Measurements from ENCODE around the gene DUOX1. TPM values are rescaled to one million over a fixed set of nuclear protein-coding genes. Genes with fewer than 3 reads are reported as not detected.
A peak's percentile ranks its signal among the peaks of the same experiment; 100 is the strongest.
"Not testable (repeated sequence)": the region's sequence is repeated elsewhere in the genome, so short reads cannot be mapped to it uniquely, and the experiment has no call there.

Gene DUOX1
- total RNA-seq, 2 donors from 2014 or later: 0.06 to 0.42 TPM

- H3K36me3 Mint-ChIP-seq (ENCODE audit: low read depth): no peaks in the 10 kb centered on the region
- H3K27me3 Mint-ChIP-seq: no peaks in the 10 kb centered on the region
- ATAC-seq (replicated peaks): no peak
- no peaks in the 10 kb centered on the region for H3K4me1 Mint-ChIP-seq
- H3K27ac Mint-ChIP-seq: no peak overlapping the region
- no peak overlapping the region for H3K4me3 Mint-ChIP-seq
- no peaks in the 10 kb centered on the region for H3K9me3 Mint-ChIP-seq
Observed at GRCh38 chr15:45097466-45097865, 32.3 kb upstream of the DUOX1 start.

- Mint-ChIP-seq H3K4me1 (no peaks in the 10 kb centered on the region), H3K9me3 (no peaks in the 10 kb centered on the region), H3K36me3 (ENCODE audit: low read depth) (no peaks in the 10 kb centered on the region), H3K27me3 (peaks cover 8% of the 10 kb centered on the region), H3K4me3 (no peak overlapping the region), H3K27ac (no peak overlapping the region)
- no peak for ATAC-seq (replicated peaks)
Observed at GRCh38 chr15:45099549-45100165, 30.1 kb upstream of the DUOX1 start.

GRCh38 chr15:45100884-45101625, 28.7 kb upstream of the DUOX1 start:
- Mint-ChIP-seq H3K36me3 (ENCODE audit: low read depth) (no peaks in the 10 kb centered on the region), H3K27me3 (peaks cover 8% of the 10 kb centered on the region), H3K4me3 (no peak overlapping the region), H3K4me1 (no peaks in the 10 kb centered on the region), H3K9me3 (no peaks in the 10 kb centered on the region), H3K27ac (no peak overlapping the region)
- no peak for ATAC-seq (replicated peaks)

- H3K4me1 Mint-ChIP-seq: no peaks in the 10 kb centered on the region
- H3K9me3 Mint-ChIP-seq: no peaks in the 10 kb centered on the region
- no peak for ATAC-seq (replicated peaks)
- peaks cover 11% of the 10 kb centered on the region for H3K27me3 Mint-ChIP-seq
- no peaks in the 10 kb centered on the region for H3K36me3 Mint-ChIP-seq (ENCODE audit: low read depth)
- H3K27ac Mint-ChIP-seq: no peak overlapping the region
- no peak overlapping the region for H3K4me3 Mint-ChIP-seq
Observed at GRCh38 chr15:45101749-45102148, 28.0 kb upstream of the DUOX1 start.

- no peak for ATAC-seq (replicated peaks)
- Mint-ChIP-seq H3K27me3 (peaks cover 14% of the 10 kb centered on the region), H3K36me3 (ENCODE audit: low read depth) (no peaks in the 10 kb centered on the region)
Observed at GRCh38 chr15:45102226-45102625, 27.6 kb upstream of the DUOX1 start.

GRCh38 chr15:45104170-45104569, 25.6 kb upstream of the DUOX1 start:
- not testable (repeated sequence) for H3K36me3 Mint-ChIP-seq (ENCODE audit: low read depth); H3K9me3 Mint-ChIP-seq; H3K4me3 Mint-ChIP-seq; ATAC-seq (replicated peaks); H3K4me1 Mint-ChIP-seq; H3K27ac Mint-ChIP-seq
- peaks cover 20% of the 10 kb centered on the region for H3K27me3 Mint-ChIP-seq

More at GRCh38 chr15:45102226-45102625, 27.6 kb upstream of the DUOX1 start:
- Mint-ChIP-seq H3K27ac (no peak overlapping the region), H3K4me3 (no peak overlapping the region), H3K9me3 (no peaks in the 10 kb centered on the region), H3K4me1 (no peaks in the 10 kb centered on the region)

- Mint-ChIP-seq H3K4me1 (no peaks in the 10 kb centered on the region), H3K27me3 (peaks cover 33% of the 10 kb centered on the region), H3K36me3 (ENCODE audit: low read depth) (no peaks in the 10 kb centered on the region), H3K4me3 (no peak overlapping the region), H3K9me3 (no peaks in the 10 kb centered on the region), H3K27ac (no peak overlapping the region)
- ATAC-seq (replicated peaks): no peak
Observed at GRCh38 chr15:45105586-45105985, 24.2 kb upstream of the DUOX1 start.

- no peak overlapping the region for H3K27ac Mint-ChIP-seq
- no peaks in the 10 kb centered on the region for H3K36me3 Mint-ChIP-seq (ENCODE audit: low read depth)
- H3K4me1 Mint-ChIP-seq: no peaks in the 10 kb centered on the region
- no peaks in the 10 kb centered on the region for H3K9me3 Mint-ChIP-seq
- ATAC-seq (replicated peaks): no peak
- no peak overlapping the region for H3K4me3 Mint-ChIP-seq
- peaks cover 34% of the 10 kb centered on the region for H3K27me3 Mint-ChIP-seq
Observed at GRCh38 chr15:45106002-45106790, 23.6 kb upstream of the DUOX1 start.

- Mint-ChIP-seq H3K27ac (no peak overlapping the region), H3K27me3 (peaks cover 44% of the 10 kb centered on the region), H3K9me3 (no peaks in the 10 kb centered on the region), H3K4me1 (no peaks in the 10 kb centered on the region), H3K4me3 (no peak overlapping the region), H3K36me3 (ENCODE audit: low read depth) (no peaks in the 10 kb centered on the region)
- no peak for ATAC-seq (replicated peaks)
Observed at GRCh38 chr15:45107941-45108630, 21.7 kb upstream of the DUOX1 start.

GRCh38 chr15:45110256-45110820, 19.5 kb upstream of the DUOX1 start:
- no peak for ATAC-seq (replicated peaks)
- no peaks in the 10 kb centered on the region for H3K36me3 Mint-ChIP-seq (ENCODE audit: low read depth)
- no peak overlapping the region for H3K27ac Mint-ChIP-seq
- H3K27me3 Mint-ChIP-seq: peaks cover 56% of the 10 kb centered on the region
- H3K9me3 Mint-ChIP-seq: no peaks in the 10 kb centered on the region
- H3K4me3 Mint-ChIP-seq: no peak overlapping the region
- H3K4me1 Mint-ChIP-seq: no peaks in the 10 kb centered on the region

GRCh38 chr15:45111390-45112142, 18.2 kb upstream of the DUOX1 start:
- no peaks in the 10 kb centered on the region for H3K4me1 Mint-ChIP-seq
- ATAC-seq (replicated peaks): no peak
- peaks cover 65% of the 10 kb centered on the region for H3K27me3 Mint-ChIP-seq
- no peaks in the 10 kb centered on the region for H3K36me3 Mint-ChIP-seq (ENCODE audit: low read depth)
- H3K4me3 Mint-ChIP-seq: peak overlapping the region; percentile 30
- H3K27ac Mint-ChIP-seq: no peak overlapping the region
- H3K9me3 Mint-ChIP-seq: no peaks in the 10 kb centered on the region

GRCh38 chr15:45112143-45112590, 17.6 kb upstream of the DUOX1 start:
- Mint-ChIP-seq H3K27me3 (peaks cover 63% of the 10 kb centered on the region), H3K4me3 (peak overlapping the region; percentile 30), H3K27ac (no peak overlapping the region), H3K4me1 (peaks cover under 1% of the 10 kb centered on the region), H3K9me3 (no peaks in the 10 kb centered on the region), H3K36me3 (ENCODE audit: low read depth) (no peaks in the 10 kb centered on the region)
- no peak for ATAC-seq (replicated peaks)

GRCh38 chr15:45112591-45113379, 17.0 kb upstream of the DUOX1 start:
- Mint-ChIP-seq H3K27me3 (peaks cover 68% of the 10 kb centered on the region), H3K9me3 (no peaks in the 10 kb centered on the region), H3K27ac (no peak overlapping the region), H3K4me3 (peak overlapping the region; percentile 30), H3K36me3 (ENCODE audit: low read depth) (no peaks in the 10 kb centered on the region), H3K4me1 (peaks cover 5% of the 10 kb centered on the region)
- no peak for ATAC-seq (replicated peaks)
